22Rv1 (cell line): ENCODE results near the gene NDUFS6.

Source experiments
- H3K27ac ChIP-seq: fragments of 450-650 bp; 2 replicates; pipeline ENCODE4 v1.5.1; 2017
- ZFX ChIP-seq: fragments of 450-650 bp; IDR thresholded peaks from 2 replicates; pipeline ENCODE4 v1.6.1; 2017; ENCODE audit warnings: antibody characterized with exemption, borderline replicate concordance
- TF ChIP-seq, protein P1 (sequence below): fragments of 450-650 bp; IDR thresholded peaks from 2 replicates; pipeline ENCODE4 v1.5.1; 2017; ENCODE audit warnings: mild to moderate bottlenecking

The NDUFS6 gene

DNA sequence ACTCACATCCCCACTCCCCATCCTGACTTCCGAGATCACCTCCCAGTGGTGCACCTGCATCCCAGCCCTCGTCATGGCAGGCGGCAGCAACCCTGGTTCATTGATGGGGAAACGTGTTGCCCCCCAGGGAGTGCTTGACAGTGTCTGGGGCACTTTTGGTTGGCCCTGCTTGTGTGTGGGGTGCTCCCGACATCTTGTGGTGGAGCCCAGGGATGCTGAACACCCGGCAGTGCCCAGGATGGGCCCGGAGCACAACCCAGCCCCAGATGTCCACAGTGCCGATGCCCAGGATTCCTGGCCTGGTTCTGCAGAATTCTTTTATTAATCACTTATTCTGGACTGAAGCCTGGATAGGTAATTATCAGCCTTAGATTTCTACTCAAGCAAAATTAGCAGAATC, 5.3 kb upstream of the NDUFS6 start:
- H3K27ac ChIP-seq = no peak overlapping the region
- TF ChIP-seq, protein P1, sequence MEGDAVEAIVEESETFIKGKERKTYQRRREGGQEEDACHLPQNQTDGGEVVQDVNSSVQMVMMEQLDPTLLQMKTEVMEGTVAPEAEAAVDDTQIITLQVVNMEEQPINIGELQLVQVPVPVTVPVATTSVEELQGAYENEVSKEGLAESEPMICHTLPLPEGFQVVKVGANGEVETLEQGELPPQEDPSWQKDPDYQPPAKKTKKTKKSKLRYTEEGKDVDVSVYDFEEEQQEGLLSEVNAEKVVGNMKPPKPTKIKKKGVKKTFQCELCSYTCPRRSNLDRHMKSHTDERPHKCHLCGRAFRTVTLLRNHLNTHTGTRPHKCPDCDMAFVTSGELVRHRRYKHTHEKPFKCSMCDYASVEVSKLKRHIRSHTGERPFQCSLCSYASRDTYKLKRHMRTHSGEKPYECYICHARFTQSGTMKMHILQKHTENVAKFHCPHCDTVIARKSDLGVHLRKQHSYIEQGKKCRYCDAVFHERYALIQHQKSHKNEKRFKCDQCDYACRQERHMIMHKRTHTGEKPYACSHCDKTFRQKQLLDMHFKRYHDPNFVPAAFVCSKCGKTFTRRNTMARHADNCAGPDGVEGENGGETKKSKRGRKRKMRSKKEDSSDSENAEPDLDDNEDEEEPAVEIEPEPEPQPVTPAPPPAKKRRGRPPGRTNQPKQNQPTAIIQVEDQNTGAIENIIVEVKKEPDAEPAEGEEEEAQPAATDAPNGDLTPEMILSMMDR = no peak
- no peak for TF ChIP-seq ZFX

GRCh38 chr5:1796371-1797102, 4.7 kb upstream of the NDUFS6 start:
- TF ChIP-seq, protein P1 = no peak
- no peak for TF ChIP-seq ZFX
- H3K27ac ChIP-seq = no peak overlapping the region

GRCh38 chr5:1797103-1797800, 4.0 kb upstream of the NDUFS6 start:
- no peak overlapping the region for H3K27ac ChIP-seq
- no peak for TF ChIP-seq ZFX
- TF ChIP-seq, protein P1 = no peak

DNA sequence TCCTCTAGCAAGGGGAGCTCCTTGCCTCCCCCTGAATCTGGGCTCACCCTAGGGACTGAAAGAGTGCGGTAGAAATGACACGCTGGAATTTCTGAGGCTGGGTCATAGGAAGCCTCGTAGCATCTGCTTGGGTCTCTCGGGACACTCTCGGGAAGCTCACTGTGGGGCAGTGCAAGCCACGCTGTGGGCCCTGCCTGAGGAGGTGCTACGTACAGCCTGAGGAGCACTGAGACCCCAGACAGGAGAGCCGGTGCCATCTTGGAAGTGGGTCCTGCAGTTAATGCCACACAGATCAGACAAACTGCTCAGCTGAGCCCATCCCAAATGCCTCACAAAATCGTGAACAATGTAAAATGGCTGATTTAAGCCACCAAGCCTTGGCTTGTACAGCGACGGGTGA, 3.4 kb upstream of the NDUFS6 start:
- H3K27ac ChIP-seq = no peak overlapping the region
- TF ChIP-seq, protein P1 = no peak
- no peak for TF ChIP-seq ZFX

- peak overlapping the region; percentile 84; the same call in 1 of the 2 replicates for H3K27ac ChIP-seq
Observed at GRCh38 chr5:1798589-1798988, 2.6 kb upstream of the NDUFS6 start.

- peak overlapping the region; percentile 84 for H3K27ac ChIP-seq
- TF ChIP-seq, protein P1 = no peak
- no peak for TF ChIP-seq ZFX
Observed at GRCh38 chr5:1799110-1799601, 2.1 kb upstream of the NDUFS6 start.

- TF ChIP-seq, protein P1 = no peak
- no peak for TF ChIP-seq ZFX
Observed at GRCh38 chr5:1799602-1800471, 1.4 kb upstream of the NDUFS6 start, which contains the start of gene MRPL36. TSS of gene MRPL36 (minus strand) at chr5:1799837. CDS start at chr5:1798935, 902 bp downstream.

More at GRCh38 chr5:1799602-1800471, 1.4 kb upstream of the NDUFS6 start, which contains the start of gene MRPL36:
- peak within 1 kb of the TSS; percentile 84 for H3K27ac ChIP-seq
